Calu3 (cell line): ENCODE data around the gene SPSB4. TPM values are rescaled to one million over a fixed set of nuclear protein-coding genes. Genes with fewer than 3 reads are reported as not detected.

Experiments used
- BruUV-seq: library from RNA; stranded (reverse); fragments of 400-500 nt; replicated peaks from 2 replicates; lab custom pipeline; 2021; lab: Mats Ljungman, UMichigan
- CTCF ChIA-PET: fragments of 300-600 bp; sonication (Branson Sonifier 250); formaldehyde crosslinking; loops from one replicate; lab custom pipeline; 2022; ENCODE audit warnings: antibody characterized with exemption; lab: Charles Lee
- DNase-seq: peaks from one replicate; pipeline ENCODE4 v3.0.0; 2022
- H3K27ac Mint-ChIP-seq: one replicate; pipeline ENCODE4 v1.8.0; 2022; ENCODE audit warnings: mixed read lengths; ENCODE audit not compliant: unreplicated experiment
- H3K27me3 Mint-ChIP-seq: one replicate; pipeline ENCODE4 v1.8.0; 2022; ENCODE audit warnings: mixed read lengths; ENCODE audit not compliant: unreplicated experiment
- H3K36me3 Mint-ChIP-seq: one replicate; pipeline ENCODE4 v1.8.0; 2022; ENCODE audit warnings: mild to moderate bottlenecking, moderate library complexity, mixed read lengths; ENCODE audit not compliant: insufficient read depth, unreplicated experiment
- H3K4me1 Mint-ChIP-seq: one replicate; pipeline ENCODE4 v1.8.0; 2022; ENCODE audit warnings: mild to moderate bottlenecking, low read depth, mixed read lengths; ENCODE audit not compliant: unreplicated experiment
- H3K4me3 Mint-ChIP-seq: one replicate; pipeline ENCODE4 v1.8.0; 2022; ENCODE audit warnings: mild to moderate bottlenecking, low read depth, moderate library complexity, mixed read lengths; ENCODE audit not compliant: unreplicated experiment
- H3K9me3 Mint-ChIP-seq: one replicate; pipeline ENCODE4 v1.8.0; 2022; ENCODE audit warnings: low read depth, mixed read lengths; ENCODE audit not compliant: unreplicated experiment
- CTCF ChIP-seq: fragments of 200-600 bp; IDR thresholded peaks from one replicate; pipeline ENCODE4 v1.8.0; 2022; ENCODE audit warnings: antibody characterized with exemption; ENCODE audit not compliant: unreplicated experiment
- intact Hi-C: fragments of 100-400 bp; cut with micrococcal nuclease; formaldehyde crosslinking; loops from one replicate; pipeline ENCODE4 v1.10.0; 2022; ENCODE audit not compliant: unreplicated experiment
- total RNA-seq: library from RNA; stranded (reverse); gene quantifications from 2 replicates; pipeline ENCODE4 v1.2.3, GENCODE V29; 2022

Gene SPSB4
- total RNA-seq, 1 experiment from 2014 or later = not detected

GRCh38 chr3:141100112-141100511, 49.0 kb downstream of the SPSB4 start:
- BruUV-seq = no TSS peak
- intact Hi-C loops = no loop called here
- no peak overlapping the region for H3K4me3 Mint-ChIP-seq
- no peaks in the 10 kb centered on the region for H3K9me3 Mint-ChIP-seq
- no peaks in the 10 kb centered on the region for H3K4me1 Mint-ChIP-seq
- H3K27ac Mint-ChIP-seq = no peak overlapping the region
- TF ChIP-seq CTCF = no peak
- peaks cover 60% of the 10 kb centered on the region for H3K27me3 Mint-ChIP-seq
- no peak for DNase-seq
- H3K36me3 Mint-ChIP-seq = no peaks in the 10 kb centered on the region
- CTCF ChIA-PET = interaction anchor here (1.0 kb wide), 1 partner anchor 15 kb away, joined by 3 read pairs; no protein-coding TSS in a partner anchor

GRCh38 chr3:141100531-141101320, 49.6 kb downstream of the SPSB4 start:
- CTCF ChIA-PET = interaction anchor here (1.0 kb wide), 1 partner anchor 15 kb away, joined by 3 read pairs; no protein-coding TSS in a partner anchor
- Mint-ChIP-seq H3K9me3 (no peaks in the 10 kb centered on the region), H3K27me3 (peaks cover 58% of the 10 kb centered on the region), H3K4me1 (no peaks in the 10 kb centered on the region), H3K4me3 (no peak overlapping the region), H3K36me3 (no peaks in the 10 kb centered on the region), H3K27ac (no peak overlapping the region)
- TF ChIP-seq CTCF = no peak
- BruUV-seq = no TSS peak
- intact Hi-C loops = no loop called here
- DNase-seq = no peak

GRCh38 chr3:141102372-141102771, 51.2 kb downstream of the SPSB4 start:
- H3K9me3 Mint-ChIP-seq = no peaks in the 10 kb centered on the region
- H3K4me1 Mint-ChIP-seq = no peaks in the 10 kb centered on the region
- DNase-seq = no peak
- CTCF ChIA-PET = interaction anchor here (1.1 kb wide), 1 partner anchor 180 kb away, joined by 3 read pairs; no protein-coding TSS in a partner anchor
- no peaks in the 10 kb centered on the region for H3K36me3 Mint-ChIP-seq
- no peak for TF ChIP-seq CTCF
- intact Hi-C loops = no loop called here
- peaks cover 58% of the 10 kb centered on the region for H3K27me3 Mint-ChIP-seq
- no peak overlapping the region for H3K27ac Mint-ChIP-seq
- no peak overlapping the region for H3K4me3 Mint-ChIP-seq
- BruUV-seq = no TSS peak

- no peaks in the 10 kb centered on the region for H3K4me1 Mint-ChIP-seq
- no peaks in the 10 kb centered on the region for H3K9me3 Mint-ChIP-seq
- TF ChIP-seq CTCF = no peak
- intact Hi-C loops = no loop called here
- no peak overlapping the region for H3K27ac Mint-ChIP-seq
- BruUV-seq = no TSS peak
- H3K27me3 Mint-ChIP-seq = peaks cover 60% of the 10 kb centered on the region
- no peaks in the 10 kb centered on the region for H3K36me3 Mint-ChIP-seq
- DNase-seq = no peak
- no peak overlapping the region for H3K4me3 Mint-ChIP-seq
- CTCF ChIA-PET = interaction anchor here (1.1 to 1.8 kb wide), 3 partner anchors 9 to 181 kb away, joined by 3 to 4 read pairs (median 3); no protein-coding TSS in a partner anchor
Measured at GRCh38 chr3:141103067-141103466, 51.9 kb downstream of the SPSB4 start.
